ENCODE data around the gene DAG1.

DAG1 gene

DNA sequence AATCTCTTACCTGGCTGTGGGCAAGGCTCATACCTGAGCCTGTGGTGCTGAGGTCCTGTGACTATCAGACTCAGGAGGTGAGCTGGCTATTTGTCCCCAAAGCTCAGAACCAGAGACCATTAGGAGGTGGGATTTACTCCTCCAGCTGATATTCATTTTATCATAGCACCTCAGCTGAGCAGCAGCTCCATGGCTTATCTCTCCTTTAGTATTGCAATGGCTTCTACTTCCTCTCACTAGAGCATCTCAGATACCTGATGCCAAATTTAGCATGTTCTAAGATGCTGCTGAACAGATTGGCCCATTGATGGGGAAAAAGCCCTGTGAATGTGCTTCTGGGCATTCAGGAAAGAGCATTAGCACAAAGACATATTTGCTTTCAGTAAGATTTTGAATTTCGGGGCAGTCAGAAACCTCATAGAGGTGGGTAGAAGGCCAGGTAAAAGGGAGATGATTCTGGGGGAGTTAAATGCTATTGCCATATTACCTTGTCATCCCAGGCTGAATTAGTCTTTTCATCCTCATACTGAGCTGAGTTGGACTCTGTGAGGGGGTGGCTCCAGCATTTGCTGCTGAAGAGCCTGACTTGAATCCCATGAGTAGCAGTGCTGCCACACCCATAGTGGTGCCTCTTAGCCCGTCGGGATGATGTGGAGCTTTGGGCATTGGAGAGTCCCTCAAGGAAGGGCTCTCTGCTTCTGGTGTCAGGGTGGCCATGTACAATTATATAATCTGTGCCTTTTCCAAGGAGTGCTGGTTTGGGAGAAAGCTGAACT lies 86.6 kb downstream of the DAG1 start:
- DNase-seq: no peak

- DNase-seq: no peak
Measured at GRCh38 chr3:49563040-49563578, 93.0 kb downstream of the DAG1 start.

- DNase-seq: no peak
Measured at GRCh38 chr3:49563766-49564165, 93.7 kb downstream of the DAG1 start.

GRCh38 chr3:49566312-49566711 lies 96.2 kb downstream of the DAG1 start:
- peak; percentile 1 for DNase-seq

DNA sequence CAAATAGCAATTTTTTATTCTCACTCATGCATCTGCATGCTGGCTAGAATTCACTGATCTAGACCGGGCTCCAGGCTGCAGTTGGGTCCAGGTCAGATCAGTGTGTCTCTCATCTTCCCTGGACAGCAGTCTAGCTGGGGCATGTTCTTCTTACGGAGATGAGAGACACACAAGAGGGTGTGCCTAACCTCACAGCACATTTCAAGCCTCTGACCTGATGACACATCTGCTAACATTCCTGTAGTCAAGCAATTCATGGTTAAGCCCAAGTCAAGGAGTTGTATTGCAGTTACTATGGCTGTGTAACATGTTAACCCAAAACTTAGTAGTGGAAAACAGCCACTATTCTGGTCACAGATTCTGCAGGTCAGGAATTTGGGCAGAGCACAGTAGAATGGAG lies 97.3 kb downstream of the DAG1 start:
- no peak for DNase-seq

DNA sequence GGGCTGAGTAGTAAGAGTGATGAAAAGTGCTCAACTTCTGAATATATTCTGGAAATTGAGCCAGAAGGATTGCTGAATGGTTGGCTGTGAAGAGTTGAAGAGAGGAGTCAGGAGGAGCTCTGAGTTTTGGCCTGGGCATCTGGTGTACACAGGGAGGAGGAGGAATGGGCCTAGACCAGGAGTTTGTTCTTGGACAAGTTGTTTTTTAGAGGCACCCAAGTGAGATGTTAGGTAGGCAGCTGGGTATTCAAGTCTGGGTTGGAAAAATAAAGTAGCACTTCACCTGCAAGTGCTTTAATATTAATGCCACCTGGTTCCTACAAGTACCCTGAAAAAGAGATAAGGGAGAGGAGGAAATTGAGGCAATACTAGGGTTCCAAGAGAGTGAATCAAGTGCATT lies 98.9 kb downstream of the DAG1 start:
- no peak for DNase-seq

DNA sequence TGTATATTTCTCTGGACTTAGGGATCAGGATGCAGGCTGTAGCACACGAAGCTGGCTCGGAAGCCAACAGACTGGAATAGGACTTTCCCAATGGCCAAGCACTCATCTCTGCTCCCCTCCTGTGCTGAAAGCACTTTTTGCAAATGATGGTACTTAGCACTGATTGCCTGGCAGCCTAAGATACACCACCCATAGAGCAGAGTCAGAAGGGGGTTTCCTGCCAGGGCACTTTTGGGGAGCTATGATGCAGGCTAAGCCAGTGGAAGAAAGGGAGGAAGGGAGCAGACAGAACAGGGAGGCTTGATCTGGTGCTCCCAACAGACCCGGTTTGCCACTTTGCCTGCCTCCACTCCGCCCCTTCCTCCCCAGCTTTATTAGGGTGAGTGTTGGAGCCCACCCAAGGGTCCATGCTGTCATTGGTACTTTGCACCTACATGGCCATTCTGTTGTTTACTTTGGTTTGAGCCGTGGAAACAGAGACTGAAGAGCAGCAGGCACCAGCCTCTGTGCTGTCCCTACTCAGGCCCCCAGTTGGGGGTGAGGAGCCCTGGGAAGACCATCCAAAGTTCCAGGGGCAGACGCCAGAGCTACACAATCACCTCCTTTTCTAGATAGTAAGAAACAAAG lies 100.1 kb downstream of the DAG1 start:
- no peak for DNase-seq

- no peak for DNase-seq
Measured at GRCh38 chr3:49582177-49582576, 112.1 kb downstream of the DAG1 start.

Measured in kidney glomerular epithelial cell (primary cell).